Endothelial cell of umbilical vein (primary cell): ENCODE measurements around the gene MS4A1. TPM values are rescaled to one million over a fixed set of nuclear protein-coding genes. Genes with fewer than 3 reads are reported as not detected.

Experiments
- BruUV-seq: library from RNA; stranded (reverse); fragments of 400-500 nt; replicated peaks from 2 replicates; lab custom pipeline; 2021; lab: Mats Ljungman, UMichigan
- CTCF ChIA-PET: fragments of 300-600, 350-600 bp; sonication (Branson Sonifier 250); formaldehyde crosslinking; loops from one replicate; lab custom pipeline; 2021; ENCODE audit warnings: antibody characterized with exemption, inconsistent platforms; lab: Charles Lee
- POLR2A ChIA-PET: fragments of 300-600, 350-600 bp; sonication (Branson Sonifier 250); formaldehyde crosslinking; loops from one replicate; lab custom pipeline; 2021; ENCODE audit warnings: antibody characterized with exemption, inconsistent platforms; lab: Charles Lee
- DNase-seq: peaks from one replicate; pipeline ENCODE4 v3.0.0-alpha.2; 2011; ENCODE audit warnings: low read depth, low spot score
- FAIRE-seq: peaks from 2 replicates; lab custom pipeline; 2011; peaks lifted over from hg19 to GRCh38; lab: Jason Lieb, UNC
- H2AFZ ChIP-seq: 2 replicates; pipeline ENCODE4 v1.6.0; 2012; ENCODE audit warnings: low read depth, low read length, control low read depth, inconsistent platforms
- H3K27ac ChIP-seq: 2 replicates; pipeline ENCODE4 v1.5.1; 2011; ENCODE audit warnings: low read depth, mild to moderate bottlenecking, control low read depth, low read length, moderate library complexity; ENCODE audit not compliant: insufficient read depth
- H3K27me3 ChIP-seq, 2 experiments: 2 replicates each; pipeline versions ENCODE4 v1.6.0 to v1.6.1; 2011; ENCODE audit warnings: low read length in 2 of 2, mixed read lengths in 1 of 2; ENCODE audit not compliant: control insufficient read depth in 2 of 2, insufficient read depth in 2 of 2
- H3K36me3 ChIP-seq, 2 experiments: 2 replicates in 1 of 2; 3 replicates in 1 of 2; pipeline ENCODE4 v1.5.1; 2011; ENCODE audit warnings: low read length in 2 of 2, mild to moderate bottlenecking in 1 of 2, moderate library complexity in 1 of 2; ENCODE audit not compliant: control insufficient read depth in 2 of 2, insufficient read depth in 2 of 2; ENCODE audit errors: extremely low read depth in 1 of 2
- H3K4me1 ChIP-seq: 3 replicates; pipeline ENCODE4 v1.5.1; 2011; ENCODE audit warnings: mild to moderate bottlenecking, low read length; ENCODE audit not compliant: control insufficient read depth, insufficient read depth; ENCODE audit errors: extremely low read depth
- H3K4me2 ChIP-seq: 2 replicates; pipeline ENCODE4 v1.6.1; 2011; ENCODE audit warnings: low read length, control low read depth, mixed read lengths; ENCODE audit not compliant: insufficient read depth
- H3K4me3 ChIP-seq, 3 experiments: fragments of 200-600 bp in 1 of 3; sonication (generic), shearing (Covaris generic) in 1 of 3; replicated peaks in 1 of 3; 2 replicates each; pipeline ENCODE4 v1.5.1; 2011 to 2016; ENCODE audit warnings: control low read depth in 3 of 3, low read length in 3 of 3, mild to moderate bottlenecking in 2 of 3, inconsistent platforms in 1 of 3, low read depth in 1 of 3, moderate library complexity in 1 of 3; ENCODE audit not compliant: insufficient read depth in 1 of 3
- H3K79me2 ChIP-seq: 2 replicates; pipeline ENCODE4 v1.6.0; 2012; ENCODE audit warnings: low read length, inconsistent platforms; ENCODE audit not compliant: control insufficient read depth, insufficient read depth
- H3K9ac ChIP-seq: replicated peaks from 2 replicates; pipeline ENCODE3; 2011; ENCODE audit warnings: low read length, control low read depth; ENCODE audit not compliant: insufficient read depth; ENCODE audit errors: extremely low read depth
- H3K9me1 ChIP-seq: replicated peaks from 3 replicates; pipeline ENCODE4 v1.6.0; 2011; ENCODE audit warnings: mild to moderate bottlenecking, low read length; ENCODE audit not compliant: control insufficient read depth, insufficient read depth; ENCODE audit errors: extremely low read depth
- H3K9me3 ChIP-seq: replicated peaks from 2 replicates; pipeline ENCODE4 v1.5.1; 2012; ENCODE audit warnings: low read length, inconsistent platforms; ENCODE audit not compliant: control insufficient read depth, insufficient read depth
- H4K20me1 ChIP-seq: replicated peaks from 2 replicates; pipeline ENCODE3; 2011; ENCODE audit warnings: mild to moderate bottlenecking, low read length; ENCODE audit not compliant: control insufficient read depth, insufficient read depth; ENCODE audit errors: extremely low read depth
- EZH2 ChIP-seq: IDR thresholded peaks from 2 replicates; pipeline ENCODE4 v1.6.1; 2012; ENCODE audit warnings: borderline replicate concordance, low read depth, mild to moderate bottlenecking, moderate library complexity, low read length, inconsistent platforms; ENCODE audit not compliant: severe bottlenecking
- FOS ChIP-seq: IDR thresholded peaks from 2 replicates; pipeline ENCODE4 v1.6.1; 2011; ENCODE audit warnings: mild to moderate bottlenecking, low read length, moderate library complexity, borderline replicate concordance; ENCODE audit not compliant: insufficient read depth
- GATA2 ChIP-seq: IDR thresholded peaks from 2 replicates; pipeline ENCODE4 v1.7.0; 2011; ENCODE audit warnings: low read depth, mild to moderate bottlenecking, moderate library complexity, mixed read lengths, low read length; ENCODE audit not compliant: insufficient read length, insufficient read depth
- JUN ChIP-seq: IDR thresholded peaks from 2 replicates; pipeline ENCODE4 v1.6.1; 2011; ENCODE audit warnings: borderline replicate concordance, low read depth; ENCODE audit not compliant: insufficient read length, insufficient read depth
- POLR2A ChIP-seq: IDR thresholded peaks from 2 replicates; pipeline ENCODE4 v1.6.1; 2012; ENCODE audit warnings: low read depth, mild to moderate bottlenecking, control low read depth, low read length
- POLR2AphosphoS5 ChIP-seq: IDR thresholded peaks from 2 replicates; pipeline ENCODE4 v1.6.1; 2012; ENCODE audit warnings: low read depth, mild to moderate bottlenecking, control low read depth, low read length, moderate library complexity; ENCODE audit not compliant: insufficient read depth
- dilution Hi-C: fragments of 300-500 bp; cut with MboI; formaldehyde crosslinking; loops from one replicate; pipeline ENCODE4 v1.15.0; 2019; ENCODE audit warnings: low sequenced_read_pairs; ENCODE audit not compliant: extremely low pct_ligation_motif_present
- intact Hi-C: fragments of 100-400 bp; cut with micrococcal nuclease; formaldehyde crosslinking; loops from one replicate; pipeline ENCODE4 v1.10.0; 2022
- polyA plus RNA-seq, 4 experiments: library from polyadenylated mRNA; depleted of rRNA in 3 of 4; stranded (reverse) in 3 of 4; unstranded in 1 of 4; fragments of >200 nt; gene quantifications; 2 replicates each; pipeline versions ENCODE4 v1.2.1 to v1.2.3, GENCODE V29; 2011 to 2012; ENCODE audit warnings: missing spikeins in 1 of 4
- total RNA-seq: library from RNA; stranded (reverse); gene quantifications from 2 replicates; pipeline ENCODE4 v1.2.3, GENCODE V29; 2021
- TF ChIP-seq, protein P1 (sequence below), 2 donors: IDR thresholded peaks; 1 replicate in 1 of 2; 2 replicates in 1 of 2; pipeline ENCODE4 v1.5.1; 2011; ENCODE audit warnings: low read length in 2 of 2, mild to moderate bottlenecking in 2 of 2, moderate library complexity in 2 of 2, control low read depth in 1 of 2, inconsistent platforms in 1 of 2, low read depth in 1 of 2; ENCODE audit not compliant: insufficient read depth in 1 of 2; ENCODE audit errors: extremely low read depth in 1 of 2
- TF ChIP-seq, protein P2 (sequence below): IDR thresholded peaks from 2 replicates; pipeline ENCODE4 v1.6.1; 2011; ENCODE audit not compliant: insufficient read depth, insufficient read length

The MS4A1 gene
- total and polyA plus RNA-seq, 2 donors (not counting 3 experiments of a cell fraction or from before 2014, with no cell fraction given), result not detected

DNA sequence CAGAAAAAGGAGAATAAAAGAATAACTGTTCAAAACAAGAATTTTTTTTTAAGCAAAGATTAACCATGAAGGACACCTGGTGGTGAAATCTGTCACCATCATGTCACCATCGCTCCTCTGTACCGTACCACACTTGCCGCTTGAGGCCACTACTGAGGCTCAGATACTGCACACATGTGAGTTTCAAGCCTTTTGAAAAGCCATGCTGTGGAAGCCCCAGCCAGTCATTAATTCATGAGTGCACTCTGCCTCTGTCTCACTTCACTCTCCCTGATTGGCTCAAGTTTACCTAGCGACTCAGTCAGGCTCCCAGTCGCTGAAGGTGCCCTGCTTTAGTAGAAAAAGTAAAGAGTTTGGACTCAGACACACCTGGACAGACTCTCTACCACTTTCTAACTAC is 30.3 kb downstream of the MS4A1 start:
- no peak overlapping the region for H3K27ac ChIP-seq
- ChIA-PET CTCF (interaction anchor here (1.0 kb wide), 1 partner anchor 122 kb away, joined by 3 read pairs; no protein-coding TSS in a partner anchor), POLR2A (no interaction called here)
- dilution Hi-C loops, result no loop called here
- H3K9ac ChIP-seq, result no peak overlapping the region
- H3K9me1 ChIP-seq, result no peaks in the 10 kb centered on the region
- H3K79me2 ChIP-seq, result no peaks in the 10 kb centered on the region
- no peaks in the 10 kb centered on the region for H3K36me3 ChIP-seq
- H2AFZ ChIP-seq, result no peak overlapping the region
- intact Hi-C loops, result loop anchor here (1.0 to 5.0 kb wide), 2 partner anchors 123 to 219 kb away; no protein-coding TSS in a partner anchor
- no peaks in the 10 kb centered on the region for H3K27me3 ChIP-seq
- no peak overlapping the region for H3K4me3 ChIP-seq
- FAIRE-seq (no peak), DNase-seq (peak; percentile 17)
- H4K20me1 ChIP-seq, result no peaks in the 10 kb centered on the region
- no peak overlapping the region for H3K4me2 ChIP-seq
- BruUV-seq, result no TSS peak
- TF ChIP-seq GATA2 (no peak), EZH2 (no peak), JUN (no peak), POLR2AphosphoS5 (no peak), FOS (no peak), POLR2A (no peak)
- TF ChIP-seq, protein P1, sequence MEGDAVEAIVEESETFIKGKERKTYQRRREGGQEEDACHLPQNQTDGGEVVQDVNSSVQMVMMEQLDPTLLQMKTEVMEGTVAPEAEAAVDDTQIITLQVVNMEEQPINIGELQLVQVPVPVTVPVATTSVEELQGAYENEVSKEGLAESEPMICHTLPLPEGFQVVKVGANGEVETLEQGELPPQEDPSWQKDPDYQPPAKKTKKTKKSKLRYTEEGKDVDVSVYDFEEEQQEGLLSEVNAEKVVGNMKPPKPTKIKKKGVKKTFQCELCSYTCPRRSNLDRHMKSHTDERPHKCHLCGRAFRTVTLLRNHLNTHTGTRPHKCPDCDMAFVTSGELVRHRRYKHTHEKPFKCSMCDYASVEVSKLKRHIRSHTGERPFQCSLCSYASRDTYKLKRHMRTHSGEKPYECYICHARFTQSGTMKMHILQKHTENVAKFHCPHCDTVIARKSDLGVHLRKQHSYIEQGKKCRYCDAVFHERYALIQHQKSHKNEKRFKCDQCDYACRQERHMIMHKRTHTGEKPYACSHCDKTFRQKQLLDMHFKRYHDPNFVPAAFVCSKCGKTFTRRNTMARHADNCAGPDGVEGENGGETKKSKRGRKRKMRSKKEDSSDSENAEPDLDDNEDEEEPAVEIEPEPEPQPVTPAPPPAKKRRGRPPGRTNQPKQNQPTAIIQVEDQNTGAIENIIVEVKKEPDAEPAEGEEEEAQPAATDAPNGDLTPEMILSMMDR (IDR thresholded peaks at IDR 0.05; ENCODE audit: extremely low read depth in 1 of 2, insufficient read depth in 1 of 2, low read depth in 1 of 2, low read length in 2 of 2), result peak in 1 of 2 donors; percentile 37
- TF ChIP-seq, protein P2, sequence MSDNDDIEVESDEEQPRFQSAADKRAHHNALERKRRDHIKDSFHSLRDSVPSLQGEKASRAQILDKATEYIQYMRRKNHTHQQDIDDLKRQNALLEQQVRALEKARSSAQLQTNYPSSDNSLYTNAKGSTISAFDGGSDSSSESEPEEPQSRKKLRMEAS, result no peak
- H3K4me1 ChIP-seq, result no peaks in the 10 kb centered on the region
- H3K9me3 ChIP-seq, result no peaks in the 10 kb centered on the region
